Activated B cell treated with CpG ODN at 0.5 μM for 24 hours (primary cell): ENCODE results near the gene TSPAN32. TPM values are rescaled to one million over a fixed set of nuclear protein-coding genes. Genes with fewer than 3 reads are reported as not detected.

ENCODE experiments used
- ATAC-seq: fragments of 200-7000 bp; cut with Tn5 transposase; one replicate; pipeline ENCODE4 v1.10.0; 2021; ENCODE audit warnings: low read depth, mild to moderate bottlenecking, moderate library complexity
- CTCF ChIA-PET: fragments of 350-600 bp; sonication (Branson Sonifier 250); formaldehyde crosslinking; loops from one replicate; lab custom pipeline; 2021; ENCODE audit warnings: antibody characterized with exemption; lab: Charles Lee
- POLR2A ChIA-PET: fragments of 350-600 bp; sonication (Branson Sonifier 250); formaldehyde crosslinking; loops from one replicate; lab custom pipeline; 2021; ENCODE audit warnings: antibody characterized with exemption; lab: Charles Lee
- DNase-seq: peaks from one replicate; pipeline ENCODE4 v3.0.0; 2022
- H3K27ac Mint-ChIP-seq: one replicate; pipeline ENCODE4 v1.8.0; 2020; ENCODE audit warnings: mixed read lengths
- H3K27me3 Mint-ChIP-seq: one replicate; pipeline ENCODE4 v1.8.0; 2021; ENCODE audit warnings: mixed read lengths
- H3K36me3 Mint-ChIP-seq: one replicate; pipeline ENCODE4 v1.8.0; 2021; ENCODE audit warnings: low read depth, mixed read lengths
- H3K4me1 Mint-ChIP-seq: one replicate; pipeline ENCODE4 v1.8.0; 2021; ENCODE audit warnings: mixed read lengths
- H3K4me3 Mint-ChIP-seq: one replicate; pipeline ENCODE4 v1.8.0; 2020; ENCODE audit warnings: mild to moderate bottlenecking, mixed read lengths
- H3K9me3 Mint-ChIP-seq: one replicate; pipeline ENCODE4 v1.8.0; 2020; ENCODE audit warnings: mixed read lengths
- CTCF ChIP-seq: fragments of 200-600 bp; IDR thresholded peaks from one replicate; pipeline ENCODE4 v1.8.0; 2022; ENCODE audit warnings: antibody characterized with exemption, mild to moderate bottlenecking
- intact Hi-C: fragments of 100-400 bp; cut with micrococcal nuclease; formaldehyde crosslinking; loops from one replicate; pipeline ENCODE4 v1.15.1; 2024
- total RNA-seq: library from RNA; stranded (reverse); gene quantifications from 2 replicates; pipeline ENCODE4 v1.2.3, GENCODE V29; 2022

TSPAN32 gene
- total RNA-seq, 1 donor from 2014 or later: 7.3 TPM

DNA sequence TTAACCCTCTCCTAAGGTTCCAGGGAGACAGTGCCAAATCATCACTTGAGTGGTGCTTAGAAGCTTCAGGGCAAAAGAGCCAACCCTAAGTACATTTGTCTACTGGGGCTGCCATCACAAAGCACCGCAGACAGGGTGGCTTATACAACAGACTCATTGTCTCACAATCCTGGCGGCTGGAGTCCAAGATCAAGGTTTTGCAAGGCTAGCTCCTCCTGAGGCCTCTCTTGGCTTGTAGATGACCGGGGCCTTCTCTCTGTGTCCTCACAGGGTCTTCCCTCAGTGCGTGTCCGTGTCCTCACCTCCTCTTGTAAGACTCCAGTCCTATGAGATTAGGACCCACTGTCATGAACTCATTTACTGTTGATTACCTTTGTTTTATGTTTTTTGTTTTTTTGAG lies 41.2 kb downstream of the TSPAN32 start:
- Mint-ChIP-seq H3K27ac (no peak overlapping the region), H3K4me3 (no peak overlapping the region), H3K9me3 (peaks cover 8% of the 10 kb centered on the region), H3K27me3 (no peaks in the 10 kb centered on the region), H3K4me1 (peaks cover 4% of the 10 kb centered on the region), H3K36me3 (no peaks in the 10 kb centered on the region)
- no peak for TF ChIP-seq CTCF
- intact Hi-C loops: no loop called here
- CTCF ChIA-PET: no interaction called here
- no peak for ATAC-seq
- no peak for DNase-seq
- POLR2A ChIA-PET: interaction anchor here (0.6 kb wide), 1 partner anchor 642 kb away, joined by 3 read pairs; no protein-coding TSS in a partner anchor

DNA sequence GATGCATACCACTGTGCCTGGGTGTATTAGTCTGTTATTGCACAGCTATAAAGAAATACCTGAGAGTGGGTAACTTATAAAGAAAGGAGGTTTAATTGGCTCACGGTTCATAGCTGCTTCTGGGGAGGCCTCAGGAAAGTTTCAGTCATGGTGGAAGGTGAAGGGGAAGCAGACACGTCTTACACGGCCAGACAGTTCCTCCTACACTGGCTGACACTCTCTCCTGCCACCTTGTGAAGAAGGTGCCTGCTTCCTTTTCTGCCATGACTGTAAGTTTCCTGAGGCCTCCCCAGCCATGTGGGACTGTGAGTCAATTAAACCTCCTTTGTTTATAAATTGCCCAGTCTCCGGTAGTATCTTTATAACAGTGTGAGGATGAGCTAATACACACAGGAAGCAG lies 41.7 kb downstream of the TSPAN32 start:
- Mint-ChIP-seq H3K4me1 (peaks cover 4% of the 10 kb centered on the region), H3K36me3 (no peaks in the 10 kb centered on the region), H3K9me3 (peaks cover 8% of the 10 kb centered on the region), H3K27ac (no peak overlapping the region), H3K27me3 (no peaks in the 10 kb centered on the region), H3K4me3 (no peak overlapping the region)
- intact Hi-C loops: no loop called here
- no peak for DNase-seq
- ChIA-PET POLR2A (interaction anchor here (0.6 kb wide), 1 partner anchor 643 kb away, joined by 3 read pairs; no protein-coding TSS in a partner anchor), CTCF (no interaction called here)
- TF ChIP-seq CTCF: no peak
- ATAC-seq: no peak

DNA sequence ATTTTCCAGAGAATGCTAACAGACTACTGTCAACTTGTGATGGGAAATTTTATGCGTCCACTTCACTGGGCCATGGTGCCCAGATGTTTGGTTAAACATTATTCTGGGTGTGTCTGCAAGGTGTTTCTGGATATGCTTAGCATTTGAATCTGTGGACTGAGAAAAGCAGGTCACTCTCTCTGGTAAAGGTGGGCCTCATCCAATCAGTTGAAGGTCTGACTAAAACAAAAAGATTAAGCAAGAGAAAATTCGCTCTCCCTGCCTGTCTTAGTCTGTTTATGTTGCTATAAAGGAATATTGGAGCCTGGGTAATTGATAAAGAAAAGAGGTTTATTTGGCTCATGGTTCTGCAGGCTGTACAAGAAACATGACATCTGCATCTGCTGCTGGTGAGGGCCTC lies 43.2 kb downstream of the TSPAN32 start:
- Mint-ChIP-seq H3K9me3 (peaks cover 13% of the 10 kb centered on the region), H3K27me3 (no peaks in the 10 kb centered on the region), H3K4me3 (no peak overlapping the region), H3K27ac (no peak overlapping the region), H3K36me3 (no peaks in the 10 kb centered on the region), H3K4me1 (no peaks in the 10 kb centered on the region)
- CTCF ChIA-PET: no interaction called here
- no peak for TF ChIP-seq CTCF
- DNase-seq (no peak), ATAC-seq (no peak)
- intact Hi-C loops: no loop called here
- POLR2A ChIA-PET: no interaction called here

- no peak for TF ChIP-seq CTCF
- intact Hi-C loops: no loop called here
- no peaks in the 10 kb centered on the region for H3K4me1 Mint-ChIP-seq
- H3K9me3 Mint-ChIP-seq: peaks cover 13% of the 10 kb centered on the region
- POLR2A ChIA-PET: no interaction called here
- H3K36me3 Mint-ChIP-seq: no peaks in the 10 kb centered on the region
- DNase-seq (no peak), ATAC-seq (no peak)
- no peaks in the 10 kb centered on the region for H3K27me3 Mint-ChIP-seq
- CTCF ChIA-PET: no interaction called here
- no peak overlapping the region for H3K4me3 Mint-ChIP-seq
- H3K27ac Mint-ChIP-seq: no peak overlapping the region
Measured at GRCh38 chr11:2346014-2346413, 44.2 kb downstream of the TSPAN32 start.

GRCh38 chr11:2346586-2347307 lies 44.9 kb downstream of the TSPAN32 start:
- intact Hi-C loops: no loop called here
- Mint-ChIP-seq H3K27ac (no peak overlapping the region), H3K9me3 (peaks cover 13% of the 10 kb centered on the region), H3K4me3 (no peak overlapping the region), H3K27me3 (no peaks in the 10 kb centered on the region), H3K4me1 (no peaks in the 10 kb centered on the region), H3K36me3 (no peaks in the 10 kb centered on the region)
- POLR2A ChIA-PET: no interaction called here
- no peak for ATAC-seq
- CTCF ChIA-PET: no interaction called here
- DNase-seq: no peak
- no peak for TF ChIP-seq CTCF
